Smooth muscle cell (in vitro differentiated cells): ENCODE measurements around the gene TMTC2. TPM values are rescaled to one million over a fixed set of nuclear protein-coding genes. Genes with fewer than 3 reads are reported as not detected.

ENCODE experiments used
- DNase-seq: peaks from one replicate; lab custom pipeline; 2025; ENCODE audit not compliant: unreplicated experiment; lab: John Stamatoyannopoulos, UW
- H2AFZ ChIP-seq: fragments of 200-600 bp; sonication (generic); 2 replicates; pipeline ENCODE4 v1.6.0; 2016; ENCODE audit warnings: antibody characterized with exemption, low read depth, mild to moderate bottlenecking
- H3F3A ChIP-seq: fragments of 200-600 bp; sonication (generic); 2 replicates; pipeline ENCODE4 v1.6.0; 2017; ENCODE audit warnings: antibody characterized with exemption, low read depth
- H3K27ac ChIP-seq: fragments of 200-600 bp; sonication (generic); 2 replicates; pipeline ENCODE4 v1.5.1; 2016; ENCODE audit warnings: low read depth, mild to moderate bottlenecking
- H3K27me3 ChIP-seq: fragments of 200-600 bp; sonication (generic); 2 replicates; pipeline ENCODE4 v1.6.1; 2016; ENCODE audit warnings: low read depth, mild to moderate bottlenecking
- H3K36me3 ChIP-seq: fragments of 200-600 bp; sonication (generic); 2 replicates; pipeline ENCODE4 v1.5.1; 2016; ENCODE audit warnings: low read depth
- H3K4me1 ChIP-seq: fragments of 200-600 bp; sonication (generic); 2 replicates; pipeline ENCODE4 v1.5.1; 2016; ENCODE audit warnings: low read depth
- H3K4me2 ChIP-seq: fragments of 200-600 bp; sonication (generic); 2 replicates; pipeline ENCODE4 v1.6.0; 2016; ENCODE audit warnings: mild to moderate bottlenecking
- H3K4me3 ChIP-seq: fragments of 200-600 bp; sonication (generic); 2 replicates; pipeline ENCODE4 v1.5.1; 2016; ENCODE audit warnings: mild to moderate bottlenecking
- H3K79me2 ChIP-seq: fragments of 200-600 bp; sonication (generic); 2 replicates; pipeline ENCODE4 v1.6.0; 2016; ENCODE audit warnings: low read depth, mild to moderate bottlenecking
- H3K9ac ChIP-seq: fragments of 200-600 bp; sonication (generic); 2 replicates; pipeline ENCODE4 v1.6.0; 2016; ENCODE audit warnings: low read depth
- H3K9me3 ChIP-seq: fragments of 200-600 bp; sonication (generic); replicated peaks from 2 replicates; pipeline ENCODE4 v1.5.1; 2016; ENCODE audit warnings: low read depth
- H4K20me1 ChIP-seq: fragments of 200-600 bp; sonication (generic); 2 replicates; pipeline ENCODE4 v1.6.0; 2016; ENCODE audit warnings: low read depth
- CTCF ChIP-seq: fragments of 200-600 bp; sonication (generic); IDR thresholded peaks from 2 replicates; pipeline ENCODE4 v1.5.1; 2017; ENCODE audit warnings: borderline replicate concordance, mild to moderate bottlenecking, antibody characterized with exemption; ENCODE audit not compliant: insufficient read depth, poor library complexity, severe bottlenecking
- WGBS: methylation state at CpG from one replicate; pipeline ENCODE4 v1.1.7; 2016; ENCODE audit warnings: low lambda C conversion rate; 5-methylcytosine and 5-hydroxymethylcytosine counted together
- polyA plus RNA-seq: library from polyadenylated mRNA; unstranded; fragments of >200 nt; fragmentation: Nextera tagmentation; extraction: Ambion mirVana; gene quantifications from 2 replicates; pipeline ENCODE4 v1.2.1, GENCODE V29; 2016
- total RNA-seq: library from RNA; depleted of rRNA; stranded (reverse); fragments of >200 nt; gene quantifications from 2 replicates; pipeline ENCODE4 v1.2.3, GENCODE V29; 2014

TMTC2 gene
- total and polyA plus RNA-seq, 2 experiments from 2014 or later: 0.71 to 10.6 TPM

DNA sequence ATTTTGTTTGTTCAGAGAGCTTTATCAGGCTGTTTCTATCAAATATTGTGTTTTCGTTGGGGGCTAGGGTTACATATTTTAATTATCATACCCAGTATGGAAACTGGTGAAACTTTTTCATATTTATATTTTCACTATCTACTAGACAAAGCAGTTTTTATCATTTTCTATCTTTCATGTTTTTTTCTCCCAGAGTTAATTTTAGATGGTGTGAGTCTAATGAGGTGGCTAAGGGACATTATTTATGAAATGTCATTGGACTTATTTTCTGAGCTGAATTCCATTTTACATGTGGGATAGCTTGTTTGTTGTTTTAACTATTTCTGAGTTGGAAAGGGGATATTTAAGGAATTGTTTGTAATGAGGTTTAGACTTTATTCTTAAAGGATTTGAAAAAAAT lies 100.3 kb downstream of the TMTC2 start:
- Histone ChIP-seq H3K27ac (no peak overlapping the region), H3K36me3 (no peaks in the 10 kb centered on the region), H3K4me1 (peaks cover 6% of the 10 kb centered on the region), H2AFZ (no peak overlapping the region), H3K4me3 (no peak overlapping the region), H3K9ac (no peak overlapping the region), H4K20me1 (no peaks in the 10 kb centered on the region), H3K79me2 (no peaks in the 10 kb centered on the region), H3K4me2 (no peak overlapping the region), H3K9me3 (no peaks in the 10 kb centered on the region), H3K27me3 (no peaks in the 10 kb centered on the region), H3F3A (no peaks in the 10 kb centered on the region)
- WGBS: 100% methylated on average over 1 of the region's 1 CpG
- no peak for TF ChIP-seq CTCF
- DNase-seq: no peak

GRCh38 chr12:82788594-82788993 lies 101.9 kb downstream of the TMTC2 start:
- H3K27me3 ChIP-seq: no peaks in the 10 kb centered on the region
- no peak overlapping the region for H2AFZ ChIP-seq
- H3K36me3 ChIP-seq: no peaks in the 10 kb centered on the region
- no peak overlapping the region for H3K4me2 ChIP-seq
- no peaks in the 10 kb centered on the region for H3K79me2 ChIP-seq
- no peak overlapping the region for H3K4me3 ChIP-seq
- peaks cover 8% of the 10 kb centered on the region for H3K4me1 ChIP-seq
- no peak for DNase-seq
- no peaks in the 10 kb centered on the region for H4K20me1 ChIP-seq
- H3F3A ChIP-seq: no peaks in the 10 kb centered on the region
- H3K27ac ChIP-seq: no peak overlapping the region
- H3K9ac ChIP-seq: no peak overlapping the region
- no peaks in the 10 kb centered on the region for H3K9me3 ChIP-seq
- TF ChIP-seq CTCF: no peak

GRCh38 chr12:82789674-82790073 lies 103.0 kb downstream of the TMTC2 start:
- H3K27me3 ChIP-seq: no peaks in the 10 kb centered on the region
- no peak for TF ChIP-seq CTCF

GRCh38 chr12:82793751-82794281 lies 107.1 kb downstream of the TMTC2 start:
- TF ChIP-seq CTCF: no peak
- Histone ChIP-seq H3K9me3 (no peaks in the 10 kb centered on the region), H3K36me3 (no peaks in the 10 kb centered on the region), H3K27ac (no peak overlapping the region), H3K4me3 (no peak overlapping the region), H3K79me2 (no peaks in the 10 kb centered on the region), H3K27me3 (no peaks in the 10 kb centered on the region), H3K4me1 (peaks cover 11% of the 10 kb centered on the region), H3K9ac (no peak overlapping the region), H3F3A (no peaks in the 10 kb centered on the region), H3K4me2 (no peak overlapping the region), H4K20me1 (no peaks in the 10 kb centered on the region), H2AFZ (no peak overlapping the region)
- DNase-seq: no peak
- WGBS: 65% methylated on average over 8 of the region's 8 CpGs

More at GRCh38 chr12:82789674-82790073, 103.0 kb downstream of the TMTC2 start:
- Histone ChIP-seq H3K9me3 (no peaks in the 10 kb centered on the region), H3F3A (no peaks in the 10 kb centered on the region), H3K27ac (no peak overlapping the region), H3K36me3 (no peaks in the 10 kb centered on the region), H4K20me1 (no peaks in the 10 kb centered on the region), H3K4me2 (no peak overlapping the region), H3K4me1 (peaks cover 11% of the 10 kb centered on the region), H3K9ac (no peak overlapping the region), H3K79me2 (no peaks in the 10 kb centered on the region), H2AFZ (no peak overlapping the region), H3K4me3 (no peak overlapping the region)
- DNase-seq: no peak
